ENCODE data around the gene CDK5.
A peak's percentile ranks its signal among the peaks of the same experiment; 100 is the strongest.
"Not testable (repeated sequence)": the region's sequence is repeated elsewhere in the genome, so short reads cannot be mapped to it uniquely, and the experiment has no call there.

Gene CDK5

DNA sequence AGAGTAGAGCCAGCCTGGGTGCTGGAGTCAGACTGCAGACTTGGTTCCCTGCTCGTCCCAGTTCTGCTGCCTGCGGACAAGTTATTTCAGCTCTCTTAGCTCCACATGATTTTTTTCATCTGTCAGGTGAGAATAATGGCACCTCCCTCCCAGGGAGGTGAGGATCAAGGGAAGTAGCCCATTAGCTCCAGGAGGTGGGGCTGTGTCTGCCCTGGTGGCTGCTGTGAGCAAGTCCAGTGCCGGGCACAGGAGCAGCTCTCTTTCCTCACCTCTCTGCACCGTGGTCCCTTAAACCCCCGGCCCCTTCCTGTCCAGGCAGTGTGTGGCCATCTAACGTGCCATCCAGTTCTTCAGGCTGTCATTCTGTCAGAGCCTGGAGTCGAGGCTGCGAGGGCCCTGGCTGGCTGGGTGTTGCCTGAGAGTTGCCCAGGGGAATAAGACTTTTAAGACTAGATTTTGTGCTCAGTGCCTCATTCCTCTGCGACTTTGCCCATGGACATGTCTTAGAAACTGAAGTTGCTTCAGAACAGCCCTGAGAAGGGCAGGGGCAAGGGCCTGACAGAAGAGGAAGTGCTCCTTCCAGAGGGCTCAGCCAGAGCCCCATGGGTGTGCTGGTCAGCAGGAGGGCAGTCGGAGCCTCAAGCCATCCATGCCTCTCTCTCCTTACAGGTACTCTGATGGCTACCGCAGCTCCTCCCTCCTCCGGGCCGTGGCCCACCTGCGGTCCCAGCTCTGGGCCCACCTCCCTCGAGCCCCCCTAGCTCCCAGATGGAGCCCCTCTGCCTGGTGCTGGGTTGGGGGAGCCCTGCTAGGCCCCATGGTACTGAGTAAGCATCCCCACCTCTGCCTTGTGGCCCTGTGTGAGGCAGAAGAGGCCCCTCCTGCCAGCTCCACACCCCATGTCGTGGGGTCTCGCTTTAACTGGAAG, 24.5 kb downstream of the CDK5 start:
- no peak for ATAC-seq (ENCODE audit: low read depth)
- no peak for DNase-seq (ENCODE audit: low spot score in 2 of 2)
- Mint-ChIP-seq H3K27ac (no peak overlapping the region), H3K4me3 (no peak overlapping the region), H3K36me3 (peaks cover 13% of the 10 kb centered on the region), H3K4me1 (peaks cover 9% of the 10 kb centered on the region), H3K9me3 (no peaks in the 10 kb centered on the region), H3K27me3 (no peaks in the 10 kb centered on the region)

DNA sequence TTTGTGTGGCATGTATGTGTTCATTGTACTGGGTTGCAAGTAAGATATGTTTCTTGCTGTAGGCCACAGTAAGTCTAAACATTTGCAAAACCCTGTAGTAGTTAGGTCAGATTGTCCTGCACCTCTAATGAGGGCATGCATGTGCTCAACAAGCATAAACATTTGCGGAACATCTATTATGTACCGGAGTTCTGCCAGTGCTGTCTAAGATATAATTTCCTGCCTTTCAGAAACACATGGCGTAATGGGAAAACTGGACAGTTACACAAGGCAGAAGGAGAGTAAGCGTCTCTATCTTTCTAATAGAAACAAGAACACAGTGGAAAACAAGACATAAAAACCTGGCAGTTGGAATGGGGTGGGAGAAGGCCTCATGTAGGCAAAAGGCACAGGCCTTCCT, 26.7 kb downstream of the CDK5 start:
- H3K36me3 Mint-ChIP-seq, result peaks cover 7% of the 10 kb centered on the region

DNA sequence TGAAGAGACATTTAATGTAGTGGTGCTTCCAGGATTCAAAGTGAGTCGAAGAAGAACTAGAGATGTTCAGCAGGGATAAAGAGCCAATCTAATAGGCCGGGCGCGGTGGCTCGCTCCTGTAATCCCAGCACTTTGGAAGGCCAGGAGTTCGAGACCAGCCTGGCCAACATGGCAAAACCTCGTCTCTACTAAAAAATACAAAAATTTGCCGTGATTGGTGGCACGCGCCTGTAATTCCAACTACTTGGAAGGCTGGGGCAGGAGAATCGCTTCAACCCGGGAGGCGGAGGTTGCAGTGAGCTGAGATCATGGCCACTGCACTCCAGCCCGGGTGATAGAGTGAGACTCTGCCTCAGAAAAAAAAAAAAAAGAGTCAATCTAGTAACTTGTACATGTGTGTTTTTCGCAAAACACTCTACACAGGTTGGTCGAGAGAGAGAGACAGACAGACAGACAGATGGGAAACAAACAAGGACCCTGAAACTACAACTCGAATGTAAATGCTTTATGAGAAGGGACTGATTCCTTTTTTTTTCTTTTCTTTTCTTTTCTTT, 28.7 kb downstream of the CDK5 start:
- ATAC-seq (ENCODE audit: low read depth) (no peak), DNase-seq (ENCODE audit: low spot score in 2 of 2) (no peak)
- Mint-ChIP-seq H3K4me3 (peak overlapping the region; percentile 87), H3K36me3 (peaks cover 3% of the 10 kb centered on the region), H3K27ac (peak overlapping the region; percentile 99), H3K9me3 (no peaks in the 10 kb centered on the region), H3K27me3 (peaks cover 5% of the 10 kb centered on the region), H3K4me1 (peaks cover 12% of the 10 kb centered on the region)

More for the DNA sequence above, 26.7 kb downstream of the CDK5 start:
- H3K4me1 Mint-ChIP-seq, result peaks cover 12% of the 10 kb centered on the region
- no peaks in the 10 kb centered on the region for H3K27me3 Mint-ChIP-seq
- H3K9me3 Mint-ChIP-seq, result no peaks in the 10 kb centered on the region
- DNase-seq (ENCODE audit: low spot score in 2 of 2) (no peak), ATAC-seq (ENCODE audit: low read depth) (no peak)
- no peak overlapping the region for H3K4me3 Mint-ChIP-seq
- H3K27ac Mint-ChIP-seq, result no peak overlapping the region

DNA sequence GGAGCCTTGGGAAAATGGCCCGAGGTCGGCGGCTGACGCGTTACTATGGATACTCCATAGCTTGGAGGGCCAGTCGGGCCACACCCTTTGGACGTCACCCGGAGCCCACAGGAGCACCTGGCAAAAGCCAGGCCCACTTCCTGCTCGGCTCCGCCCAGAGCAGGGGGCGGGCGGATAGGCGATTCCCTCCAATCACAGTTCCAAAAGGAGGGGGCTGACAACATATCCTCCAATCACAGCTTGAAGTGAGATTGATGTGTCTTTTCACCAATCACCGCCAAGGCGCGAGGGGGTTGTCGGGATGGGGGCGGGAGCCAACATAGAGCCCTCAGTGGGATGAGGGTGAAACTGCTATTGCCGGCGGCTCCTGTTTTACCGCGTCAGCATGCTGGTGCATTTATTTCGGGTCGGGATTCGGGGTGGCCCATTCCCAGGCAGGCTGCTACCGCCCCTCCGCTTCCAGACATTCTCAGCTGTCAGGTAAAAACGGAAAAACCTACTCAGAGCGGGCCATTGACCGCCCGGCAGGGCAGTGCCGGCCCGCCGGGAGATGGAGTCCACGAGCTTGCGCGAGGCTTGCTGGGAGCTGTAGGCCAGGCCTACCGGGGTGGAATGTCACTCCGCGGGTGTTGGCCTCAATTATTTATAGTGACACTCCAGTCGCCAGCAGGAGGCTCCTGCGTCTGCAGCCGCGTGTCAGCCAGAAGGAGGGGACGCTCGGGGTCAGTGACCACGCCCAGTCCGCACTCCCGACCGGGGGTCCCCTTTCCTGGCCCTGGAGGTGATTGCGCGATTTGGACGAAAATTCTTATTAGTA, 29.4 kb downstream of the CDK5 start, which contains the start of gene ABCB8:
ABCB8 (plus strand) TSS at position 320 of the 817 bp plus-strand sequence; CDS start at position 386, 66 bp downstream.
- Mint-ChIP-seq H3K9me3 (no peaks in the 10 kb centered on the region), H3K36me3 (peaks cover 3% of the 10 kb centered on the region), H3K27ac (peak within 1 kb of the TSS; percentile 99), H3K4me1 (peaks cover 12% of the 10 kb centered on the region), H3K4me3 (peak within 1 kb of the TSS; percentile 87), H3K27me3 (peaks cover 5% of the 10 kb centered on the region)
- ATAC-seq (ENCODE audit: low read depth) (peak; percentile 83), DNase-seq (ENCODE audit: low spot score in 2 of 2) (peak; percentile 96 to 99)

DNA sequence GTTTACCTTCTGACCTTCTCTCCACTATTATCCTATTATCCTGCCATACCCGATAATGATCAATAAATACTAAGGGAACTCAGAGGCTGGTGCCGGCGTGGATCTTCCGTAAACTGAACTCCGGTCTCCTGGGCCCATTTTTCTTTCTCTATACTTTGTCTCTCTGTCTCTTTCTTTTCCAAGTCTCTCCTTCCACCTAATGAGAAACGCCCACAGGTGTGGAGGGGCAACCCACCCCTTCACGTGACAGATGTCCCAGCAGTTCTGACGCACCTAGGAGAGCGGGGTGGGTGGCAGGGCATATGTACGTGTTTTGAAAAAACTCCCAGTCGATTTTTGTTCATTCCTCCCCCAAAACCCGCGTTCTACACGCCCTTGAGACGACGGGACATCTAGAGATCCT, 30.0 kb downstream of the CDK5 start:
- Mint-ChIP-seq H3K4me1 (peaks cover 12% of the 10 kb centered on the region), H3K27ac (peak overlapping the region; percentile 99), H3K4me3 (peak overlapping the region; percentile 87)
- not testable (repeated sequence) for H3K36me3 Mint-ChIP-seq; H3K27me3 Mint-ChIP-seq; DNase-seq (ENCODE audit: low spot score in 2 of 2); H3K9me3 Mint-ChIP-seq
- peak; percentile 41 for ATAC-seq (ENCODE audit: low read depth)

DNA sequence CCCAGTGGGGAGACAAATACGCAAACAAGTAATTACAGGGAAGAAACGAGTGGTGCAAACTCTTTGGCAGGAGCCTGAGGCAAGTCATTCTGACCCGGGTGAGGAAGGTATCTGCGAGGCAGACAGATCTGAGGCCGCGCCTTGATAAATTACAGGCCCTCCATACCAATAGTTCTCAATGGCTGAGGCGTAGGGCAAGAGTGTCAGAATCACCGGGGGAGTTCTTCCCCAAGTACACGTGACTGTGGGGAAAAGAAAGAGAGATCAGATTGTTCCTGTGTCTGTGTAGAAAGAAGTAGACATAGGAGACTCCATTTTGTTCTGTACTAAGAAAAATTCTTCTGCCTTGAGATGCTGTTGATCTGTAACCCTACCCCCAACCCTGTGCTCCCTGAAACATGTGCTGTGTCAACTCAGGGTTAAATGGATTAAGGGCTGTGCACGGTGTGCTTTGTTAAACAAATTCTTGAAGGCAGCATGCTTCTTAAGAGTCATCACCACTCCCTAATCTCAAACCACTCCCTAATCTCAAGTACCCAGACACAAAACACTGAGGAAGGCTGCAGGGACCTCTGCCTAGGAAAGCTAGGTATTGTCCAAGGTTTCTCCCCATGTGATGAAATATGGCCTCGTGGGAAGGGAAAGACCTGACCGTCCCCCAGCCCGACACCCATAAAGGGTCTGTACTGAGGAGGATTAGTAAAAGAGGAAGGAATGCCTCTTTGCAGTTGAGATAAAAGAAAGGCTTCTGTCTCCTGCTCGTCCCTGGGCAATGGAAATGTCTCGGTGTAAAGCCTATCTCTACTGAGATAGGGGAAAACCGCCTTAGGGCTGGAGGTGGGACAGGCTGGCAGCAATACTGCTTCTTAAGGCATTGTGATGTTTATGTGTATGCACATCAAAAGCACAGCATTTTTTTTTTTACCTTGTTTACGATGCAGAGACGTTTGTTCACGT, 30.6 kb downstream of the CDK5 start:
- H3K4me3 Mint-ChIP-seq, result peak overlapping the region; percentile 87
- not testable (repeated sequence) for H3K36me3 Mint-ChIP-seq; ATAC-seq (ENCODE audit: low read depth); H3K27me3 Mint-ChIP-seq; H3K9me3 Mint-ChIP-seq; DNase-seq (ENCODE audit: low spot score in 2 of 2)
- H3K27ac Mint-ChIP-seq, result peak overlapping the region; percentile 99
- peaks cover 12% of the 10 kb centered on the region for H3K4me1 Mint-ChIP-seq

DNA sequence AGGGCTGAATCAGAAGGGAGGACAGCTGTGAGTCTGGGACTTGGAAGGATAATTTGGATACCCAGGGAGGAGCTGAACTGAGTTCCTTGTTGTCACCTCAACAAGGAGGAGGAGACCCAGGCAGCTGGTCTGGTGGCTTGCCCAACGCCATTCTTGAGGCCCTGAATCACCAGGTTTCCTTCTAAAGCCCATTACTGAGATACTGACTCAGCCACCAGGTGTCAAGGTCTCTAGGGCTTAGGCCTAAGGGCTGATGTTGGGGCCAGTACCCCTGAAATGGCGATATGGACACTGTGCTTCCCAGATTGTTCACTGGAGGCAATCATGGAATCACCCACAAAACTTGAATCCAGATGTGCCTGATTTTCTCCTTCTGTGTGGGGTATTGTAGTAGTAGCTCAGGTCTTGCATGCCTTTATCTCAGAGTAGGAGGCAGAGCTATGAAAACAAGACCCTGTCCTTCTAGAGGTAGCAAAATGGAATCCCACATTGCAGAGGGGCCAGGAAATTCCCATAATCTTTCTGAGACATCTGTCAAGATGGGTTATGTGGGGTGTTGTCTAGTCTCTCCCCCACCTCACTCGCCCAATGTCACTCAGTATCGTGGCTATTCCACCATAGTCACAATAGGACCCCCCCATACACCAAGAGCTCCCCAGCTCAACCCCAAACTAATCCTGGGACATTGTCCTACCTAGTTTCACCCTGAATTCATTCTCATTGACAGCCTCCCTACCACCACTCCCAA, 31.6 kb downstream of the CDK5 start:
- H3K4me3 Mint-ChIP-seq, result no peak overlapping the region
- no peaks in the 10 kb centered on the region for H3K9me3 Mint-ChIP-seq
- peaks cover 12% of the 10 kb centered on the region for H3K4me1 Mint-ChIP-seq
- no peak for ATAC-seq (ENCODE audit: low read depth)
- DNase-seq (ENCODE audit: low spot score in 2 of 2), result no peak
- peaks cover 10% of the 10 kb centered on the region for H3K27me3 Mint-ChIP-seq
- no peaks in the 10 kb centered on the region for H3K36me3 Mint-ChIP-seq
- peak overlapping the region; percentile 99 for H3K27ac Mint-ChIP-seq

DNA sequence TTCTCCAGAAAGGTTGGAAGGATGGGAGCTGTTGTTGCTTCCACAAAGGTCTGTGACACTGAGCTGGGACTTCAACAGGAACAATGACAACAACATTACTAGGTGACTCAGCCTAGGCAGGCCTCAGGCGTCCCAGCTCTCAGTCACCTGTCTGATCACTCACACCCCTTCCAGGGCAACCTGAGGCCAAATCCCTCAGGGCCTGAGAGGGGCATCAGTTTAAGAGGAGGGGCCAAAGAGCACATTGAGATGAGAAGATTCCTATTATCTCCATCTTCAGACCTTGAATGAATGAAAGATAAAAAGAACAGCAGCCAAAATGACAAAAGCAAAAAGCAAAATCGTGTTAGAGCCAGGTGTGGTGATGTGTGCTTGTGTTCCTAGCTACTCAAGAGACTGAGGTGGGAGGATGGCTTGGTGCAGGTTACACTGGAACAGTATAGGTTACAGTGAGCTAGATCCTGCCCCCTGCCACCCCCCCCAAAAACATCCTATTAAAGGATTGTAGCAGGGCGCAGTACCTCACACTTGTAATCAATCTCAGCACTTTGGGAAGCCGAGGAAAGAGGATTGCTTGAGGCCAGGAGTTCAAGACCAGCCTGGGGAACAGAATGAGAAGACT, 33.2 kb downstream of the CDK5 start, which contains the start of gene ATG9B:
ATG9B (minus strand) TSS at position 60 of the 622 bp plus-strand sequence. CDS start 71 bp downstream, outside the sequence.
- peaks cover 10% of the 10 kb centered on the region for H3K4me1 Mint-ChIP-seq
- no peak for ATAC-seq (ENCODE audit: low read depth)
- H3K9me3 Mint-ChIP-seq, result no peaks in the 10 kb centered on the region
- peaks cover 14% of the 10 kb centered on the region for H3K27me3 Mint-ChIP-seq
- no peaks in the 10 kb centered on the region for H3K36me3 Mint-ChIP-seq
- DNase-seq (ENCODE audit: low spot score in 2 of 2), result no peak
- H3K27ac Mint-ChIP-seq, result peak within 1 kb of the TSS; percentile 83
- no peak within 1 kb of the TSS for H3K4me3 Mint-ChIP-seq

DNA sequence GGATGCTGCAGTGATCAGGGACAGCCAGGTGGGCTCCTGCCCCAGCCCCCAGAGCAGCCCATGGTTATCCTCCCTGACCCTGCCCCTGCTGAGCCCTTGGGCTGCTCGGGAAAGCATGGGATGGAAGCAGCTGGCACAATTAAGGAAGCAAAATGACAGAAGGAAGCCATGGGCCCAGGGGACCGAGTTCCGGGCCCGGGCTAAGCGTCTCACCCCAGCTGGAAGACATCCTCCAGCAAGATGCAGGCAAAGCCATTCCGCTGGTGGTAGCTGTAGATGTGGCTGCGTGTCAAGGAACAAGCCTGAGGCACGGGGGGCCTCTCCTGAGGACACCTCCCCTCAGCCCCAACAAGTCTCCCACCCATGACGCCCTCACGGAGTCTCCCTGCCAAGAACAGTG, 34.5 kb downstream of the CDK5 start:
- no peak overlapping the region for H3K4me3 Mint-ChIP-seq
- H3K27ac Mint-ChIP-seq, result no peak overlapping the region
- no peaks in the 10 kb centered on the region for H3K36me3 Mint-ChIP-seq
- no peaks in the 10 kb centered on the region for H3K9me3 Mint-ChIP-seq
- ATAC-seq (ENCODE audit: low read depth) (no peak), DNase-seq (ENCODE audit: low spot score in 2 of 2) (no peak)
- peaks cover 20% of the 10 kb centered on the region for H3K27me3 Mint-ChIP-seq
- H3K4me1 Mint-ChIP-seq, result peaks cover 13% of the 10 kb centered on the region

DNA sequence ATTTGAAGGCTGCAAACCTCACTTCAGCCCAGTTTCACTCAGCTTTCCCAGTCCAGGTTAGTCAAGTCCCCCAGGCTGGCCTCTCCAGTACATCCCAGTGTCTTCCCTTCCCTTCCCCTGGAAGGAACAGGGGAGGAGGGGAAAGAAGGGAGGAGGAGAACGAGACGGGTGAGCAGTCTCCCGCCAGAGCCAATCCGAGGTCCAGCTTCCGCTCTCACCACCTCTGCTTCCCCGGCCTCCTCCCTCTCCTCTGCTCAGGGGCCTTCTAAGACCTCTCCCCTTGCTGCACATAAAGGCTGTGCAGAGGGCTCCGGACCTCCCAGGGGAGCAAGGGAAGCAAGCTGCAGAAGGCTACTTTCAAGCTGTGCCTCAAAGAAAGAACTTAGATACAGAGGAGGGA, 37.5 kb downstream of the CDK5 start:
- no peak overlapping the region for H3K27ac Mint-ChIP-seq
- no peaks in the 10 kb centered on the region for H3K9me3 Mint-ChIP-seq
- H3K36me3 Mint-ChIP-seq, result no peaks in the 10 kb centered on the region
- peaks cover 20% of the 10 kb centered on the region for H3K27me3 Mint-ChIP-seq
- H3K4me1 Mint-ChIP-seq, result peaks cover 21% of the 10 kb centered on the region
- ATAC-seq (ENCODE audit: low read depth), result no peak
- DNase-seq (ENCODE audit: low spot score in 2 of 2), result no peak
- H3K4me3 Mint-ChIP-seq, result no peak overlapping the region

DNA sequence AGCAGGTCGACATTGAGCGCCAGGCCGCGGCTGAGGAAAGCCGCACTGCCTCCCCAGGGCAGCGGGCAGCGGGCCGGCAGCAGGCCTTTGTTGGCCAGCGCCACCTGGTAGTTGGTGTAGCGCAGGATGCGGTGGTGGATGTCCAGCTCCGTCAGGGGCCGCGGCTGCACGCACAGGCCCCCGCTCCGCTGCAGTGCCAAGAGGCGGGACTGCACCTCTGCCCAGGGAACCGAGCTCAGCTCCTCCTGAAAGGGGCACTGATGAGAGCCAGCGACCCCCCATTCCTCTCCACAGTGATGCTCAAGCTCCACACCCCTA, 38.6 kb downstream of the CDK5 start:
- no peaks in the 10 kb centered on the region for H3K9me3 Mint-ChIP-seq
- ATAC-seq (ENCODE audit: low read depth) (no peak), DNase-seq (ENCODE audit: low spot score in 2 of 2) (no peak)
- peaks cover 30% of the 10 kb centered on the region for H3K4me1 Mint-ChIP-seq
- H3K27me3 Mint-ChIP-seq, result peaks cover 15% of the 10 kb centered on the region
- H3K27ac Mint-ChIP-seq, result no peak overlapping the region
- H3K4me3 Mint-ChIP-seq, result peak overlapping the region; percentile 80
- H3K36me3 Mint-ChIP-seq, result no peaks in the 10 kb centered on the region

DNA sequence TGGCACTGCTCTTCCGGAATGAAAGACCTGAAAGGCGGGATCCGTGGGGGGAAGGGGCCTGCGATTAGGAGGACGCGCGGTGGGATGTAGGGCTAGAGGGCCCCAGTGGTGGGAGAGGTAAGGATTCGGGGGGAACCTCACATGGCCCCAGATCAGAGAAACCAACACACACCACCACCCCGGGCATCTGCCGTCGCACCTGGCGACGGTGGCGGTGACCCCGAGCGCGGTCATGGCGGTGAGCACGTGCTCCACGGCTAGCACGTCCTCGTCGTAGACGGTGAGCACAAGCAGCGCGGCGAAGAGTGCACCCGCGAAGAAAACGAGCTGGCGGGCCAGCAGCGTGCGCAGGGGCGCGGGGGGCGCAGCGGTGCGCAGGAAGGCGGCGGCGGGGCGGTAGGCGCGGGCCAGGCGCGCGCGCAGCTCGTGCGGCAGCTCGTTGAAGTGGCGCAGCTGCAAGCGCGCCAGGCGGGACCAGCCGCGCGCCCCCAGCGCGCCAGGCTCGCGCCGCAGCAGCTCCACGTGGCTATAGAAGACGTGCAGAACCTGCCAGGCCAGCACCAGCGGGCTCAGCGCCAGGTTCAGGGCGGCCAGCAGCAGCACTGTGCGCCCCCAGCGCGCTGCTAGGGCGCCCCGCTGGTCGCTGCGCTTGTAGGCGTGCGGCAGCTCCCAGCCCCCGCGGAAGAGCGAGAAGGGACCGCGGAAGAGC, 39.1 kb downstream of the CDK5 start:
- H3K27me3 Mint-ChIP-seq, result peaks cover 15% of the 10 kb centered on the region

More for the DNA sequence above, 39.1 kb downstream of the CDK5 start:
- peak overlapping the region; percentile 92 for H3K27ac Mint-ChIP-seq
- DNase-seq (ENCODE audit: low spot score in 2 of 2) (peak in 1 of 2 donors; percentile 33), ATAC-seq (ENCODE audit: low read depth) (peak; percentile 42)
- peaks cover 30% of the 10 kb centered on the region for H3K4me1 Mint-ChIP-seq
- H3K36me3 Mint-ChIP-seq, result no peaks in the 10 kb centered on the region
- peak overlapping the region; percentile 91 for H3K4me3 Mint-ChIP-seq
- H3K9me3 Mint-ChIP-seq, result no peaks in the 10 kb centered on the region

Data from memory B cell (primary cell).